Keratinocyte (primary cell): Measurements from ENCODE around the gene CRISP2. TPM values are rescaled to one million over a fixed set of nuclear protein-coding genes. Genes with fewer than 3 reads are reported as not detected.

Source experiments
- DNase-seq: peaks from one replicate; pipeline ENCODE4 v3.0.0-alpha.2; 2011; ENCODE audit warnings: low read depth, missing footprints, low spot score
- FAIRE-seq: peaks from 2 replicates; lab custom pipeline; 2011; peaks lifted over from hg19 to GRCh38; lab: Jason Lieb, UNC
- H2AFZ ChIP-seq: 2 replicates; pipeline ENCODE4 v1.6.0; 2012; ENCODE audit warnings: low read length, control low read depth, inconsistent platforms; ENCODE audit not compliant: control insufficient read depth
- H3K27ac ChIP-seq: 2 replicates; pipeline ENCODE4 v1.5.1; 2011; ENCODE audit warnings: low read length; ENCODE audit not compliant: control insufficient read depth, insufficient read depth
- H3K27me3 ChIP-seq: 3 replicates; pipeline ENCODE4 v1.6.0; 2011; ENCODE audit warnings: low read length; ENCODE audit not compliant: control insufficient read depth, insufficient read depth; ENCODE audit errors: extremely low read depth
- H3K36me3 ChIP-seq, 2 experiments: 2 replicates in 1 of 2; 3 replicates in 1 of 2; pipeline ENCODE4 v1.5.1; 2011; ENCODE audit warnings: low read length in 2 of 2, mild to moderate bottlenecking in 1 of 2; ENCODE audit not compliant: control insufficient read depth in 2 of 2, insufficient read depth in 2 of 2; ENCODE audit errors: extremely low read depth in 1 of 2
- H3K4me1 ChIP-seq: 3 replicates; pipeline ENCODE4 v1.5.1; 2011; ENCODE audit warnings: low read length; ENCODE audit not compliant: control insufficient read depth, insufficient read depth; ENCODE audit errors: extremely low read depth
- H3K4me2 ChIP-seq: 3 replicates; pipeline ENCODE4 v1.6.0; 2011; ENCODE audit warnings: low read depth, low read length; ENCODE audit not compliant: control insufficient read depth, insufficient read depth; ENCODE audit errors: extremely low read depth
- H3K4me3 ChIP-seq, 3 experiments: fragments of 200-600 bp in 1 of 3; sonication (generic) in 1 of 3; 2 replicates in 2 of 3; 3 replicates in 1 of 3; pipeline ENCODE4 v1.5.1; 2011 to 2016; ENCODE audit warnings: low read length in 3 of 3, mild to moderate bottlenecking in 3 of 3, control low read depth in 2 of 3, inconsistent platforms in 1 of 3, low read depth in 1 of 3, mixed read lengths in 1 of 3, mixed run types in 1 of 3, moderate library complexity in 1 of 3; ENCODE audit not compliant: control insufficient read depth in 2 of 3, insufficient read depth in 2 of 3; ENCODE audit errors: extremely low read depth in 1 of 3
- H3K79me2 ChIP-seq: 2 replicates; pipeline ENCODE4 v1.6.0; 2012; ENCODE audit warnings: low read length; ENCODE audit not compliant: control insufficient read depth, insufficient read depth
- H3K9ac ChIP-seq: 3 replicates; pipeline ENCODE4 v1.6.0; 2011; ENCODE audit warnings: low read length; ENCODE audit not compliant: control insufficient read depth, insufficient read depth; ENCODE audit errors: extremely low read depth
- H3K9me1 ChIP-seq: 3 replicates; pipeline ENCODE4 v1.6.0; 2011; ENCODE audit warnings: low read length; ENCODE audit not compliant: control insufficient read depth, insufficient read depth; ENCODE audit errors: extremely low read depth
- H3K9me3 ChIP-seq: 2 replicates; pipeline ENCODE4 v1.5.1; 2012; ENCODE audit warnings: low read depth, low read length; ENCODE audit not compliant: control insufficient read depth
- H4K20me1 ChIP-seq: 3 replicates; pipeline ENCODE4 v1.6.0; 2011; ENCODE audit warnings: low read length; ENCODE audit not compliant: control insufficient read depth, insufficient read depth; ENCODE audit errors: extremely low read depth
- CTCF ChIP-seq, 3 experiments: IDR thresholded peaks in 1 of 3; conservative IDR thresholded peaks in 1 of 3; optimal IDR thresholded peaks in 1 of 3; 2 replicates in 2 of 3; 3 replicates in 1 of 3; pipeline versions ENCODE3 to v1.5.1; 2011; ENCODE audit warnings: low read length in 3 of 3, mild to moderate bottlenecking in 3 of 3, moderate library complexity in 2 of 3, control low read depth in 1 of 3, inconsistent platforms in 1 of 3; ENCODE audit not compliant: insufficient read depth in 2 of 3; ENCODE audit errors: extremely low read depth in 1 of 3
- EZH2 ChIP-seq: IDR thresholded peaks from one replicate; pipeline ENCODE4 v1.6.1; 2012; ENCODE audit warnings: inconsistent platforms, mild to moderate bottlenecking, low read length, moderate library complexity
- dilution Hi-C: fragments of 300-500 bp; cut with MboI; formaldehyde crosslinking; loops from one replicate; pipeline ENCODE4 v1.7.0; 2020; ENCODE audit warnings: low sequenced_read_pairs; ENCODE audit not compliant: extremely low pct_ligation_motif_present
- polyA plus RNA-seq, 5 experiments: library from polyadenylated mRNA; depleted of rRNA in 3 of 5; stranded (reverse) in 3 of 5; stranded (forward) in 1 of 5; unstranded in 1 of 5; fragments of >200 nt; gene quantifications; 1 replicate in 1 of 5; 2 replicates in 3 of 5; 3 replicates in 1 of 5; pipeline versions ENCODE4 v1.2.1 to v1.2.3, GENCODE V29; 2011 to 2012; ENCODE audit warnings: missing spikeins in 2 of 5, low read depth in 1 of 5, low replicate concordance in 1 of 5

The CRISP2 gene
- polyA plus RNA-seq, 1 donor (not counting 4 experiments of a cell fraction or from before 2014, with no cell fraction given) = not detected

- Histone ChIP-seq H3K27ac (no peak overlapping the region), H2AFZ (no peak overlapping the region), H3K79me2 (no peaks in the 10 kb centered on the region), H3K4me3 (no peak overlapping the region), H3K36me3 (no peaks in the 10 kb centered on the region), H3K9ac (no peak overlapping the region), H3K9me1 (no peaks in the 10 kb centered on the region), H3K4me1 (no peaks in the 10 kb centered on the region), H3K27me3 (no peaks in the 10 kb centered on the region), H4K20me1 (no peaks in the 10 kb centered on the region), H3K9me3 (no peaks in the 10 kb centered on the region), H3K4me2 (no peak overlapping the region)
- no peak for DNase-seq
- FAIRE-seq = no peak
- TF ChIP-seq CTCF (optimal IDR thresholded peaks at IDR 0.05 in 1 of 3, IDR thresholded peaks at IDR 0.05 in 1 of 3, conservative IDR thresholded peaks at IDR 0.05 in 1 of 3; ENCODE audit: extremely low read depth in 1 of 3, insufficient read depth in 2 of 3, low read length in 3 of 3) (no peak), EZH2 (no peak)
- dilution Hi-C loops = no loop called here
Observed at GRCh38 chr6:49668083-49668511, 45.2 kb downstream of the CRISP2 start.

GRCh38 chr6:49666930-49667757, 46.2 kb downstream of the CRISP2 start:
- FAIRE-seq (no peak), DNase-seq (no peak)
- Histone ChIP-seq H3K4me3 (no peak overlapping the region), H3K36me3 (no peaks in the 10 kb centered on the region), H3K4me2 (no peak overlapping the region), H3K4me1 (no peaks in the 10 kb centered on the region), H3K9me1 (no peaks in the 10 kb centered on the region), H3K27ac (no peak overlapping the region), H3K9me3 (no peaks in the 10 kb centered on the region), H3K27me3 (no peaks in the 10 kb centered on the region), H3K79me2 (no peaks in the 10 kb centered on the region), H3K9ac (no peak overlapping the region), H4K20me1 (no peaks in the 10 kb centered on the region), H2AFZ (no peak overlapping the region)
- no peak for TF ChIP-seq EZH2
- dilution Hi-C loops = no loop called here
